GM19099 (cell line): ENCODE measurements around the gene MICAL2.

ENCODE experiments used
- POLR2A ChIP-seq: IDR thresholded peaks from 3 replicates; pipeline ENCODE4 v1.6.1; 2011; ENCODE audit warnings: low read depth; ENCODE audit not compliant: insufficient read length; ENCODE audit errors: extremely low read depth

MICAL2 gene

GRCh38 chr11:12130180-12130980 is 20.0 kb downstream of the MICAL2 start:
- TF ChIP-seq POLR2A = no peak

GRCh38 chr11:12131943-12132789 is 21.8 kb downstream of the MICAL2 start:
- TF ChIP-seq POLR2A = no peak

- no peak for TF ChIP-seq POLR2A
Observed at GRCh38 chr11:12132790-12133145, 22.4 kb downstream of the MICAL2 start.

GRCh38 chr11:12133547-12134235 is 23.3 kb downstream of the MICAL2 start:
- no peak for TF ChIP-seq POLR2A

- TF ChIP-seq POLR2A = no peak
Observed at GRCh38 chr11:12134236-12134585, 23.8 kb downstream of the MICAL2 start.

GRCh38 chr11:12135185-12135584 is 24.8 kb downstream of the MICAL2 start:
- TF ChIP-seq POLR2A = no peak

- TF ChIP-seq POLR2A = no peak
Observed at GRCh38 chr11:12137005-12137690, 26.8 kb downstream of the MICAL2 start.

GRCh38 chr11:12137938-12138731 is 27.7 kb downstream of the MICAL2 start:
- no peak for TF ChIP-seq POLR2A

GRCh38 chr11:12139144-12139881 is 28.9 kb downstream of the MICAL2 start:
- no peak for TF ChIP-seq POLR2A

GRCh38 chr11:12140186-12140793 is 29.9 kb downstream of the MICAL2 start:
- no peak for TF ChIP-seq POLR2A

- no peak for TF ChIP-seq POLR2A
Observed at GRCh38 chr11:12141283-12141682, 30.9 kb downstream of the MICAL2 start.

- no peak for TF ChIP-seq POLR2A
Observed at GRCh38 chr11:12142176-12142575, 31.8 kb downstream of the MICAL2 start.

- no peak for TF ChIP-seq POLR2A
Observed at GRCh38 chr11:12142909-12143308, 32.5 kb downstream of the MICAL2 start.
